Testis (tissue), 3 donors: Measurements from ENCODE around the gene OR52I1. TPM values are rescaled to one million over a fixed set of nuclear protein-coding genes. Genes with fewer than 3 reads are reported as not detected.

Source experiments
- DNase-seq: peaks from one replicate; pipeline ENCODE4 v3.0.0-alpha.2; 2019
- H3K27ac ChIP-seq, 2 donors: fragments of 200-600 bp; sonication (generic); one replicate each; pipeline ENCODE4 v1.5.1; 2019
- H3K27me3 ChIP-seq: fragments of 200-600 bp; sonication (generic); one replicate; pipeline ENCODE4 v1.5.1; 2019
- H3K36me3 ChIP-seq: fragments of 200-600 bp; sonication (generic); one replicate; pipeline ENCODE4 v1.5.1; 2017; ENCODE audit warnings: low read depth; ENCODE audit errors: missing control alignments
- H3K4me1 ChIP-seq: fragments of 200-600 bp; sonication (generic); one replicate; pipeline ENCODE4 v1.5.1; 2019
- H3K4me3 ChIP-seq, 2 donors: fragments of 200-600 bp; sonication (generic); one replicate each; pipeline ENCODE4 v1.5.1; 2017 to 2019
- H3K9me3 ChIP-seq: fragments of 200-600 bp; sonication (generic); one replicate; pipeline ENCODE4 v1.5.1; 2017
- POLR2A ChIP-seq: fragments of 450-650 bp; IDR thresholded peaks from one replicate; pipeline ENCODE4 v1.6.1; 2017; ENCODE audit warnings: antibody characterized with exemption, mild to moderate bottlenecking, moderate library complexity
- WGBS, 2 donors: methylation state at CpG; one replicate each; pipeline ENCODE4 v1.1.5; 2018; 5-methylcytosine and 5-hydroxymethylcytosine counted together
- intact Hi-C: fragments of 100-400 bp; cut with DNase I; formaldehyde crosslinking; loops from one replicate; pipeline ENCODE4 v1.15.1; 2023; ENCODE audit warnings: low total_unique reads
- polyA plus RNA-seq: library from polyadenylated mRNA; stranded (reverse); fragments of 350-450 nt; fragmentation: Illumina TruSeq; extraction: RNeasy Lipid Tissue Mini Kit (QIAGEN cat#74804); gene quantifications from one replicate; pipeline ENCODE4 v1.2.3, GENCODE V29; 2014; ENCODE audit warnings: low read depth, low replicate concordance; ENCODE audit not compliant: insufficient read depth
- total RNA-seq, 2 donors: library from RNA; depleted of rRNA; stranded (reverse); fragments of >200 nt; gene quantifications; one replicate each; pipeline ENCODE4 v1.2.3, GENCODE V29; 2016
- TF ChIP-seq, protein P1 (sequence below), 3 experiments: fragments of 450-650 bp in 2 of 3; fragments of 200-600 bp in 1 of 3; sonication (generic) in 1 of 3; IDR thresholded peaks; one replicate each; pipeline ENCODE4 v1.5.1; 2016 to 2019; ENCODE audit warnings: antibody characterized with exemption in 3 of 3, mild to moderate bottlenecking in 2 of 3, moderate library complexity in 1 of 3

Gene OR52I1
- total and polyA plus RNA-seq, 3 donors from 2014 or later = not detected

DNA sequence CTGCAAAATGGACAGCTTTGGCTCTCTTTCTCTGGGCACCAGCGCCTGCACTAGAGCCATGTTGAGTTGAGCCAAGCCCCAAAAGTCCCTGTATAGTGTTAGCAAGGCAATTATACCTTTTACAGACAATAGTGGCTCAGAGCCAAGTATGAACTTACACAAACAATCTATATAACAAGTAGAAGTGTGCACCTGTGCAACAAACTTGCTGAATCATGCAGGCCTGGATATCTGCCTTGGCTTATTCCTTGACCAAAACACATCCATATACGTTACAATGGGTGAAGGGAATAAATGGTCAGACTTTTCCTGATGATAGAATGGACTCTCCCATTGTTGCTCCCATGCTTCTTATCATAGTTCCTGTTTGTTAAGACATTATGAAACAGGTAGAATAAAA, 16.1 kb upstream of the OR52I1 start:
- H3K4me1 ChIP-seq = no peaks in the 10 kb centered on the region
- TF ChIP-seq, protein P1, sequence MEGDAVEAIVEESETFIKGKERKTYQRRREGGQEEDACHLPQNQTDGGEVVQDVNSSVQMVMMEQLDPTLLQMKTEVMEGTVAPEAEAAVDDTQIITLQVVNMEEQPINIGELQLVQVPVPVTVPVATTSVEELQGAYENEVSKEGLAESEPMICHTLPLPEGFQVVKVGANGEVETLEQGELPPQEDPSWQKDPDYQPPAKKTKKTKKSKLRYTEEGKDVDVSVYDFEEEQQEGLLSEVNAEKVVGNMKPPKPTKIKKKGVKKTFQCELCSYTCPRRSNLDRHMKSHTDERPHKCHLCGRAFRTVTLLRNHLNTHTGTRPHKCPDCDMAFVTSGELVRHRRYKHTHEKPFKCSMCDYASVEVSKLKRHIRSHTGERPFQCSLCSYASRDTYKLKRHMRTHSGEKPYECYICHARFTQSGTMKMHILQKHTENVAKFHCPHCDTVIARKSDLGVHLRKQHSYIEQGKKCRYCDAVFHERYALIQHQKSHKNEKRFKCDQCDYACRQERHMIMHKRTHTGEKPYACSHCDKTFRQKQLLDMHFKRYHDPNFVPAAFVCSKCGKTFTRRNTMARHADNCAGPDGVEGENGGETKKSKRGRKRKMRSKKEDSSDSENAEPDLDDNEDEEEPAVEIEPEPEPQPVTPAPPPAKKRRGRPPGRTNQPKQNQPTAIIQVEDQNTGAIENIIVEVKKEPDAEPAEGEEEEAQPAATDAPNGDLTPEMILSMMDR (IDR thresholded peaks at IDR 0.05) = no peak
- no peak for TF ChIP-seq POLR2A
- intact Hi-C loops = no loop called here
- H3K36me3 ChIP-seq = no peaks in the 10 kb centered on the region
- DNase-seq = no peak
- no peak overlapping the region for H3K27ac ChIP-seq
- H3K4me3 ChIP-seq = no peak overlapping the region
- no peaks in the 10 kb centered on the region for H3K9me3 ChIP-seq
- no peaks in the 10 kb centered on the region for H3K27me3 ChIP-seq
- 74 to 87% methylated on average over 2 of the region's 2 CpGs for WGBS, 2 donors

DNA sequence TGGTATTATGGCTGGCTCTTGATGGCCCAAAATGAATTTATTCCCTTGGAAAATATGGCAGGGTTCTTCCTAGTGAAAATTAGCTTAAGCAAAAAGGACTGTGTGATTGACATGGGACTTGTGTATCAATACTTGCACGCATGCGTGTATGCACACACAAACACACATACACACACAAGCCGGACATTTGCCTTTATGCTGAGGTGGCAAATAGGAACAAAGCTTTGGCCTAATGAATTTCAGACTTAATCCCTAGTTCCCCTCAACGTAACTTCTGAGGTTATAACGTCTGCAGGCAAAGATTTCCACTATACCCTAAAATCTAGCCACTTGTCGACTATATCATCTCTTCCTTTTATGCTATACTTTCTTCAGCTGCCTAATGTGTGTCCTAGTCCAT, 15.2 kb upstream of the OR52I1 start:
- Histone ChIP-seq H3K36me3 (no peaks in the 10 kb centered on the region), H3K4me3 (no peak overlapping the region), H3K4me1 (no peaks in the 10 kb centered on the region), H3K27ac (no peak overlapping the region), H3K27me3 (no peaks in the 10 kb centered on the region), H3K9me3 (no peaks in the 10 kb centered on the region)
- 75 to 81% methylated on average over 6 of the region's 6 CpGs for WGBS, 2 donors
- no peak for DNase-seq
- TF ChIP-seq, protein P1 (IDR thresholded peaks at IDR 0.05) = no peak
- TF ChIP-seq POLR2A = no peak
- intact Hi-C loops = no loop called here

DNA sequence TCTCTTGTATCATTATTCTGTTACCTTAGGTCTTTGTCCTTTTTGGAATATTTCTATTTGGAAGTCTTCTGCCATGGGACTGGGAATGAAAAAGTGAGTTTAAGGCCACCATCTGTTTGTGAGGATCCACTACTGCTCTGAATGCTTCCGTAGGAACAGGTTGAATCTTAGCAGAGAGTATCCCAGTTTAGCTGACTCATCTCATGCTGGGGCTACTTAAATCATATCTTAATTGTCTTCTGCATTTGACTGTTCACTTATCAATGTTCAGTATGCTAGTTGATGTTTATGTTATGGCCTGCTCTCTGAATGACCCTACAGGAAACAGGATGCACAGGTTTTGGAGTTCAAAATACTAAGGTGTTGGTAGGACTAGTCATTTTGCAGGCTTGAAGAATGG, 13.7 kb upstream of the OR52I1 start:
- DNase-seq = no peak
- intact Hi-C loops = no loop called here
- WGBS, 2 donors = 70 to 89% methylated on average over 1 of the region's 1 CpG
- H3K4me3 ChIP-seq = no peak overlapping the region
- no peaks in the 10 kb centered on the region for H3K4me1 ChIP-seq
- no peak overlapping the region for H3K27ac ChIP-seq
- no peaks in the 10 kb centered on the region for H3K9me3 ChIP-seq
- H3K36me3 ChIP-seq = no peaks in the 10 kb centered on the region
- no peaks in the 10 kb centered on the region for H3K27me3 ChIP-seq
- TF ChIP-seq, protein P1 (IDR thresholded peaks at IDR 0.05) = no peak
- TF ChIP-seq POLR2A = no peak

DNA sequence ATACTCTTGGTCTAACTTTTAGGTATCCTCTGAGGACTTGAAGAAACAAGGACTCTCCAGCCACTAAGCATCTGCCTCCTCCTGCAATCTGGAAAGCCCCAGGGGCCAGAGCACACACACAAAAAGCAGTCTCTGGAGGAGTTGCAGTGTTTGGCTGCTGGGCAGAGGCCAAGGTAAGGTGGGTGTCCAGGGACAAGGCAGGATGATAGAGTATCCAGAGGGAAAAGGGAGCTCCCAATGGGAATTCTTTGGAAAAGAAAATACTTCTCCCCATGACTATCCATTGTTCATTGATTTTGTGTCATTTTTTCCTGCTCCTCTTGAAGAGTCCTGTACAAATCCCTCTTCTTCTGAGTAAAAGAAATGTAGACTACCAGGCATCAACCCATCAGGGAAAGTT, 12.4 kb upstream of the OR52I1 start, which contains the start of gene OR52I2:
TSS of gene OR52I2 (plus strand) at position 301 of the 400 bp plus-strand sequence.
- H3K36me3 ChIP-seq = no peaks in the 10 kb centered on the region
- no peak within 1 kb of the TSS for H3K4me3 ChIP-seq
- intact Hi-C loops = no loop called here
- no peaks in the 10 kb centered on the region for H3K4me1 ChIP-seq
- H3K9me3 ChIP-seq = no peaks in the 10 kb centered on the region
- no peak for DNase-seq
- no peak for TF ChIP-seq POLR2A
- TF ChIP-seq, protein P1 (IDR thresholded peaks at IDR 0.05) = no peak
- H3K27me3 ChIP-seq = no peaks in the 10 kb centered on the region
- no peak within 1 kb of the TSS for H3K27ac ChIP-seq

DNA sequence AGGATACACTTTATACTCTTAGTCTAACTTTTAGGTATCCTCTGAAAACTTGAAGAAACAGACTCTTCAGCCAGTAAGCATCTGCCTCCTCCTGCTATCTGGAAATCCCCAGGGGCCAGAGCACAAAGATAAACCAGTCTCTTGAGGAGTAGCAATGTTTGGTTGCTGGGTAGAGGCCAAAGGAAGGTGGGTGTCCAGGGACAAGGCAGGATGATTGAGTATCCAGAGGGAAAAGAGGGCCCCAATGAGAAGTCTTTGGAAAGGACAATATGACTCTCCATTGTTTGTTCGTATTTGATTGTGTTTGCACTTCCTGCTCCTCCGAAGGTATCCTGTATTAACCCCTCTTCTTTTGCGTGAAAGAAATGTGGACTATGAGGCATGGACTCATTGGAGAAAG, 4.8 kb upstream of the OR52I1 start:
- H3K9me3 ChIP-seq = no peaks in the 10 kb centered on the region
- intact Hi-C loops = no loop called here
- H3K27me3 ChIP-seq = no peaks in the 10 kb centered on the region
- DNase-seq = no peak
- no peak overlapping the region for H3K27ac ChIP-seq
- H3K4me1 ChIP-seq = no peaks in the 10 kb centered on the region
- 76 to 79% methylated on average over 3 of the region's 3 CpGs for WGBS, 2 donors
- no peak overlapping the region for H3K4me3 ChIP-seq
- H3K36me3 ChIP-seq = no peaks in the 10 kb centered on the region
- TF ChIP-seq, protein P1 (IDR thresholded peaks at IDR 0.05) = no peak
- no peak for TF ChIP-seq POLR2A
